HCT116 (cell line): Measurements from ENCODE around the gene ST14. TPM values are rescaled to one million over a fixed set of nuclear protein-coding genes. Genes with fewer than 3 reads are reported as not detected.

Source experiments
- ATAC-seq: fragments of 200-7000 bp; cut with Tn5 transposase; 2 replicates; pipeline ENCODE4 v1.9.1; 2020; ENCODE audit warnings: mild to moderate bottlenecking, moderate library complexity
- BruUV-seq: library from RNA; stranded (reverse); fragments of 400-500 nt; replicated peaks from 2 replicates; lab custom pipeline; 2021; lab: Mats Ljungman, UMichigan
- CTCF ChIA-PET: fragments of 300-600 bp; sonication (Branson Sonifier 250); formaldehyde crosslinking; loops from one replicate; lab custom pipeline; 2021; ENCODE audit warnings: antibody characterized with exemption; lab: Charles Lee
- POLR2A ChIA-PET: fragments of 300-600, 350-600 bp; sonication (Branson Sonifier 250); formaldehyde crosslinking; loops from one replicate; lab custom pipeline; 2021; ENCODE audit warnings: antibody characterized with exemption; lab: Charles Lee
- RAD21 ChIA-PET, 2 experiments: fragments of 300-600 bp; sonication (Branson Sonifier 250); formaldehyde crosslinking; loops; one replicate each; lab custom pipeline; 2023; ENCODE audit warnings: low total read pairs in 2 of 2; ENCODE audit not compliant: uncharacterized antibody in 2 of 2, unreplicated experiment in 2 of 2, low non-redundant PET in 1 of 2; lab: Charles Lee
- DNase-seq: peaks from one replicate; pipeline ENCODE4 v3.0.0-alpha.2; 2010; ENCODE audit warnings: low read depth, low spot score
- H2AFZ ChIP-seq: fragments of 200-600 bp; shearing (Covaris generic), sonication (generic); 2 replicates; pipeline ENCODE4 v1.6.1; 2017; ENCODE audit warnings: low read depth, mixed run types, mixed read lengths, antibody characterized with exemption, low read length; ENCODE audit not compliant: poor library complexity, severe bottlenecking
- H3K27ac ChIP-seq: 2 replicates; pipeline ENCODE4 v1.5.1; 2012; ENCODE audit warnings: low read depth, low read length
- H3K27me3 ChIP-seq: fragments of 200-600 bp; sonication (generic); 2 replicates; pipeline ENCODE4 v1.6.1; 2016; ENCODE audit warnings: mixed run types, low read length, mixed read lengths; ENCODE audit not compliant: insufficient read depth
- H3K36me3 ChIP-seq, 2 experiments: fragments of 200-500 bp in 1 of 2; fragments of 200-600 bp in 1 of 2; sonication (Bioruptor generic) in 1 of 2; sonication (generic) in 1 of 2; 2 replicates each; pipeline versions ENCODE4 v1.5.1 to v1.6.1; 2014 to 2016; ENCODE audit warnings: low read length in 2 of 2, inconsistent platforms in 1 of 2, mixed read lengths in 1 of 2, mixed run types in 1 of 2; ENCODE audit not compliant: insufficient read depth in 2 of 2, control insufficient read depth in 1 of 2
- H3K4me1 ChIP-seq, 2 experiments: fragments of 200-600 bp in 1 of 2; sonication (generic) in 1 of 2; 2 replicates each; pipeline versions ENCODE4 v1.5.1 to v1.6.1; 2012 to 2017; ENCODE audit warnings: low read length in 2 of 2, inconsistent platforms in 1 of 2, mild to moderate bottlenecking in 1 of 2, mixed read lengths in 1 of 2, mixed run types in 1 of 2, moderate library complexity in 1 of 2; ENCODE audit not compliant: insufficient read depth in 2 of 2, control insufficient read depth in 1 of 2
- H3K4me2 ChIP-seq: fragments of 200-600 bp; sonication (generic); 2 replicates; pipeline ENCODE4 v1.6.1; 2017; ENCODE audit warnings: mixed run types, low read length, mixed read lengths
- H3K4me3 ChIP-seq, 2 experiments: fragments of 200-600 bp in 1 of 2; sonication (generic) in 1 of 2; replicated peaks in 1 of 2; 2 replicates each; pipeline ENCODE4 v1.5.1; 2011 to 2016; ENCODE audit warnings: low read length in 2 of 2, control low read depth in 1 of 2, low read depth in 1 of 2, mild to moderate bottlenecking in 1 of 2, mixed read lengths in 1 of 2, mixed run types in 1 of 2
- H3K79me2 ChIP-seq: fragments of 200-600 bp; sonication (generic); 2 replicates; pipeline ENCODE4 v1.6.1; 2017; ENCODE audit warnings: mild to moderate bottlenecking, mixed run types, low read length, moderate library complexity, mixed read lengths; ENCODE audit not compliant: insufficient read depth
- H3K9ac ChIP-seq: fragments of 200-600 bp; sonication (generic); 2 replicates; pipeline ENCODE4 v1.6.1; 2016; ENCODE audit warnings: low read length, mixed read lengths
- H3K9me2 ChIP-seq: fragments of 200-600 bp; sonication (generic), shearing (Covaris generic); 2 replicates; pipeline ENCODE4 v1.6.1; 2017; ENCODE audit warnings: mixed run types, mild to moderate bottlenecking, moderate library complexity; ENCODE audit not compliant: insufficient read depth
- H3K9me3 ChIP-seq, 2 experiments: fragments of 200-500 bp in 1 of 2; fragments of 200-600 bp in 1 of 2; sonication (Bioruptor generic) in 1 of 2; sonication (generic) in 1 of 2; 2 replicates each; pipeline ENCODE4 v1.6.1; 2014 to 2017; ENCODE audit warnings: low read length in 2 of 2, mixed read lengths in 2 of 2, inconsistent platforms in 1 of 2, low read depth in 1 of 2, mild to moderate bottlenecking in 1 of 2, mixed run types in 1 of 2, moderate library complexity in 1 of 2; ENCODE audit not compliant: control insufficient read depth in 1 of 2, insufficient read depth in 1 of 2
- H4K20me1 ChIP-seq: fragments of 200-600 bp; sonication (generic), shearing (Covaris generic); 2 replicates; pipeline ENCODE4 v1.6.1; 2017; ENCODE audit warnings: mixed run types, mild to moderate bottlenecking, moderate library complexity; ENCODE audit not compliant: insufficient read depth
- CEBPB ChIP-seq: IDR thresholded peaks from 2 replicates; pipeline ENCODE4 v1.6.1; 2012; ENCODE audit warnings: low read depth
- EGR1 ChIP-seq: IDR thresholded peaks from 2 replicates; pipeline ENCODE4 v1.6.1; 2012; ENCODE audit warnings: low read depth
- ELF1 ChIP-seq: IDR thresholded peaks from 2 replicates; pipeline ENCODE4 v1.6.1; 2012; ENCODE audit warnings: low read depth, borderline replicate concordance
- EZH2 ChIP-seq: fragments of 200-600 bp; sonication (generic); IDR thresholded peaks from 2 replicates; pipeline ENCODE4 v1.6.1; 2017; ENCODE audit warnings: antibody characterized with exemption, mixed run types
- EZH2phosphoT487 ChIP-seq: fragments of 200-600 bp; IDR thresholded peaks from 2 replicates; pipeline ENCODE4 v1.6.1; 2018; ENCODE audit warnings: antibody characterized with exemption, borderline replicate concordance
- FOSL1 ChIP-seq: IDR thresholded peaks from 2 replicates; pipeline ENCODE4 v1.6.1; 2012; ENCODE audit warnings: low read depth
- MAX ChIP-seq: IDR thresholded peaks from 2 replicates; pipeline ENCODE4 v1.6.1; 2012
- POLR2A ChIP-seq: IDR thresholded peaks from 2 replicates; pipeline ENCODE4 v1.7.0; 2011; ENCODE audit warnings: borderline replicate concordance; ENCODE audit not compliant: insufficient read depth, insufficient read length; ENCODE audit errors: extremely low read depth
- POLR2AphosphoS5 ChIP-seq: IDR thresholded peaks from 2 replicates; pipeline ENCODE4 v1.6.1; 2011; ENCODE audit warnings: mild to moderate bottlenecking, low read depth, low read length, moderate library complexity
- RAD21 ChIP-seq: IDR thresholded peaks from 2 replicates; pipeline ENCODE4 v1.6.1; 2012; ENCODE audit warnings: low read depth, mild to moderate bottlenecking
- REST ChIP-seq: IDR thresholded peaks from 2 replicates; pipeline ENCODE4 v1.6.1; 2012; ENCODE audit warnings: low read depth
- SIN3A ChIP-seq: IDR thresholded peaks from 2 replicates; pipeline ENCODE4 v1.6.1; 2012; ENCODE audit warnings: low read depth
- SP1 ChIP-seq: IDR thresholded peaks from 2 replicates; pipeline ENCODE4 v1.6.1; 2012; ENCODE audit warnings: low read depth
- SRF ChIP-seq: IDR thresholded peaks from 2 replicates; pipeline ENCODE4 v1.6.1; 2012; ENCODE audit warnings: low read depth
- YY1 ChIP-seq: IDR thresholded peaks from 2 replicates; pipeline ENCODE4 v1.6.1; 2011; ENCODE audit warnings: low read length, low read depth, moderate library complexity, mild to moderate bottlenecking; ENCODE audit not compliant: insufficient replicate concordance; ENCODE audit errors: extremely low read depth
- ZFX ChIP-seq: fragments of 450-650 bp; IDR thresholded peaks from 2 replicates; pipeline ENCODE4 v1.6.1; 2017
- ZNF274 ChIP-seq: fragments of 200-500 bp; sonication (Bioruptor generic); IDR thresholded peaks from 2 replicates; pipeline ENCODE4 v1.6.1; 2014; ENCODE audit warnings: mild to moderate bottlenecking, low read depth, low read length, inconsistent platforms
- intact Hi-C: fragments of 100-400 bp; cut with micrococcal nuclease; formaldehyde crosslinking; loops from 2 replicates; pipeline ENCODE4 v1.10.0; 2022
- total RNA-seq: library from RNA; stranded (reverse); gene quantifications from one replicate; pipeline ENCODE4 v1.2.1, GENCODE V29; 2021; ENCODE audit not compliant: unreplicated experiment
- TF ChIP-seq, protein P1 (sequence below): IDR thresholded peaks from 2 replicates; pipeline ENCODE4 v1.6.1; 2011; ENCODE audit warnings: mild to moderate bottlenecking, low read length, moderate library complexity; ENCODE audit not compliant: insufficient replicate concordance; ENCODE audit errors: extremely low read depth
- TF ChIP-seq, protein P2 (sequence below), 3 experiments: fragments of 200-600 bp in 1 of 3; sonication (generic) in 1 of 3; IDR thresholded peaks in 2 of 3; conservative IDR thresholded peaks in 1 of 3; 2 replicates each; pipeline ENCODE4 v1.5.1; 2012 to 2017; ENCODE audit warnings: low read depth in 2 of 3, low read length in 2 of 3, antibody characterized with exemption in 1 of 3, borderline replicate concordance in 1 of 3, control low read depth in 1 of 3, mild to moderate bottlenecking in 1 of 3, mixed read lengths in 1 of 3, mixed run types in 1 of 3, moderate library complexity in 1 of 3; ENCODE audit not compliant: insufficient read depth in 1 of 3

The ST14 gene
- total RNA-seq, 1 experiment from 2014 or later = 107 TPM

DNA sequence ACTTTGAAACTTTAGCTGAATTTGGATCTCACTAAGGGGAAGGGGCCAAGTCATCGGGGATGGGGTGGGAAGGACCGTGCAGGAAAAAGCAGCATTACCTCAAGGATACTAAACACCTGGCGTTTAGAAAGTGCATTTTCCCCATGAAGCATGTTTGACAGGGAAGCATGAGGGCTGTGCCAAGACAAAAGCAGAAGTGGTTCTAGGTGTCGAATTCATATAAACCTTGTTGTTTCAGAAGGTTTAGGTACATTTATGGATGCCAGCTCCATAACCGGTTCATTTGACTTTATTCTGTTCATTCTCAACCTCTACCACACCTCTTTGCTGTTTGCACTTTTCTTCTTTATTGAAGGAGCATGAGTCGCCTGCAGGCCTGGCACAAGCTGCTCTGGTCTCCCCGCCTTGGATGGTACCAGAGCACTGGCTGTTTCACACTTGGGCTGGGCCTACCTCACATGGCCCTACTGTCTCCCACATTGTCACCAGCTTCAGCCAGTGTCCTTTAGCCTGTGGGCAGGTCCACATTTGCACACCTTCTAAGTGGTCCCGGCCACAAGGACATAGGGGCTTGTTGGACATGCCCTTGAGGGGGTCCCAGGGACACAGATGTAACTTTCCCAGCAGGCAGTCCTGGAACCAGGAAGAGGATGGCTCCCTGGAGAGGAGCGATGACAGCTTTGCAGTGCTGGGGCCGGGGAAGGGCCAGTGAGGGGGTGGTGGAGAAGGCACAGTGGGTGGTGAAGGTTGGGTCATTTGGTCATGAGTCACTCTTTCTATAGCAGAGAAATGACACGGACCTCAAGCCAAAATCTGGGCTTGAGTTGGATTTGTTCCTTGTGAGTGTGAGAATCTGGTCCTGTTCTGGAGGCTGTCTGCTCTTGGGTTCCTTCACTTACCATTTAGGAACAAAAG is 3.2 kb upstream of the ST14 start:
- DNase-seq (no peak), ATAC-seq (peak; percentile 42)
- POLR2A ChIA-PET = interaction anchor here (0.7 kb wide), 1 partner anchor 254 kb away, joined by 3 read pairs; no protein-coding TSS in a partner anchor
- no peak overlapping the region for H3K27ac ChIP-seq
- H3K4me1 ChIP-seq = peaks cover 22 to 47% of the 10 kb centered on the region in 2 experiments
- RAD21 ChIA-PET = no interaction called here
- no peaks in the 10 kb centered on the region for H3K9me3 ChIP-seq
- intact Hi-C loops = no loop called here
- no peak overlapping the region for H3K9ac ChIP-seq
- no peak overlapping the region for H3K4me3 ChIP-seq
- peak overlapping the region; percentile 67 for H3K4me2 ChIP-seq
- H2AFZ ChIP-seq = peak overlapping the region; percentile 23
- H4K20me1 ChIP-seq = no peaks in the 10 kb centered on the region
- no TSS peak for BruUV-seq
- H3K27me3 ChIP-seq = no peaks in the 10 kb centered on the region
- CTCF ChIA-PET = interaction anchor here (1.2 kb wide), 1 partner anchor 10 kb away, joined by 3 read pairs; no protein-coding TSS in a partner anchor
- no peaks in the 10 kb centered on the region for H3K36me3 ChIP-seq
- peaks cover 14% of the 10 kb centered on the region for H3K79me2 ChIP-seq
- no peaks in the 10 kb centered on the region for H3K9me2 ChIP-seq
- no peak for TF ChIP-seq SRF
- TF ChIP-seq ZNF274 = no peak
- TF ChIP-seq CEBPB = no peak
- peak; percentile 89 for TF ChIP-seq EGR1
- no peak for TF ChIP-seq YY1
- TF ChIP-seq SIN3A = no peak
- no peak for TF ChIP-seq EZH2phosphoT487
- TF ChIP-seq MAX = peak; percentile 58
- peak; percentile 34; the same call in 1 of the 2 replicates for TF ChIP-seq FOSL1
- TF ChIP-seq REST = no peak
- TF ChIP-seq ZFX = 0 out of 2 replicates have a peak, but pooled peaks have one; percentile 32
- TF ChIP-seq EZH2 = no peak
- TF ChIP-seq, protein P1, sequence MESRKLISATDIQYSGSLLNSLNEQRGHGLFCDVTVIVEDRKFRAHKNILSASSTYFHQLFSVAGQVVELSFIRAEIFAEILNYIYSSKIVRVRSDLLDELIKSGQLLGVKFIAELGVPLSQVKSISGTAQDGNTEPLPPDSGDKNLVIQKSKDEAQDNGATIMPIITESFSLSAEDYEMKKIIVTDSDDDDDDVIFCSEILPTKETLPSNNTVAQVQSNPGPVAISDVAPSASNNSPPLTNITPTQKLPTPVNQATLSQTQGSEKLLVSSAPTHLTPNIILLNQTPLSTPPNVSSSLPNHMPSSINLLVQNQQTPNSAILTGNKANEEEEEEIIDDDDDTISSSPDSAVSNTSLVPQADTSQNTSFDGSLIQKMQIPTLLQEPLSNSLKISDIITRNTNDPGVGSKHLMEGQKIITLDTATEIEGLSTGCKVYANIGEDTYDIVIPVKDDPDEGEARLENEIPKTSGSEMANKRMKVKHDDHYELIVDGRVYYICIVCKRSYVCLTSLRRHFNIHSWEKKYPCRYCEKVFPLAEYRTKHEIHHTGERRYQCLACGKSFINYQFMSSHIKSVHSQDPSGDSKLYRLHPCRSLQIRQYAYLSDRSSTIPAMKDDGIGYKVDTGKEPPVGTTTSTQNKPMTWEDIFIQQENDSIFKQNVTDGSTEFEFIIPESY = no peak
- TF ChIP-seq POLR2AphosphoS5 = no peak
- TF ChIP-seq, protein P2, sequence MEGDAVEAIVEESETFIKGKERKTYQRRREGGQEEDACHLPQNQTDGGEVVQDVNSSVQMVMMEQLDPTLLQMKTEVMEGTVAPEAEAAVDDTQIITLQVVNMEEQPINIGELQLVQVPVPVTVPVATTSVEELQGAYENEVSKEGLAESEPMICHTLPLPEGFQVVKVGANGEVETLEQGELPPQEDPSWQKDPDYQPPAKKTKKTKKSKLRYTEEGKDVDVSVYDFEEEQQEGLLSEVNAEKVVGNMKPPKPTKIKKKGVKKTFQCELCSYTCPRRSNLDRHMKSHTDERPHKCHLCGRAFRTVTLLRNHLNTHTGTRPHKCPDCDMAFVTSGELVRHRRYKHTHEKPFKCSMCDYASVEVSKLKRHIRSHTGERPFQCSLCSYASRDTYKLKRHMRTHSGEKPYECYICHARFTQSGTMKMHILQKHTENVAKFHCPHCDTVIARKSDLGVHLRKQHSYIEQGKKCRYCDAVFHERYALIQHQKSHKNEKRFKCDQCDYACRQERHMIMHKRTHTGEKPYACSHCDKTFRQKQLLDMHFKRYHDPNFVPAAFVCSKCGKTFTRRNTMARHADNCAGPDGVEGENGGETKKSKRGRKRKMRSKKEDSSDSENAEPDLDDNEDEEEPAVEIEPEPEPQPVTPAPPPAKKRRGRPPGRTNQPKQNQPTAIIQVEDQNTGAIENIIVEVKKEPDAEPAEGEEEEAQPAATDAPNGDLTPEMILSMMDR (IDR thresholded peaks at IDR 0.05 in 2 of 3, conservative IDR thresholded peaks at IDR 0.05 in 1 of 3; ENCODE audit: borderline replicate concordance in 1 of 3, insufficient read depth in 1 of 3, low read depth in 2 of 3, low read length in 2 of 3) = no peak
- TF ChIP-seq ELF1 = no peak
- no peak for TF ChIP-seq RAD21
- TF ChIP-seq POLR2A = no peak
- TF ChIP-seq SP1 = 0 out of 2 replicates have a peak, but pooled peaks have one; percentile 30
